ENCODE results near the gene SH3YL1. TPM values are rescaled to one million over a fixed set of nuclear protein-coding genes. Genes with fewer than 3 reads are reported as not detected.

The SH3YL1 gene
- total RNA-seq, 1 experiment from 2014 or later = 28.6 TPM

DNA sequence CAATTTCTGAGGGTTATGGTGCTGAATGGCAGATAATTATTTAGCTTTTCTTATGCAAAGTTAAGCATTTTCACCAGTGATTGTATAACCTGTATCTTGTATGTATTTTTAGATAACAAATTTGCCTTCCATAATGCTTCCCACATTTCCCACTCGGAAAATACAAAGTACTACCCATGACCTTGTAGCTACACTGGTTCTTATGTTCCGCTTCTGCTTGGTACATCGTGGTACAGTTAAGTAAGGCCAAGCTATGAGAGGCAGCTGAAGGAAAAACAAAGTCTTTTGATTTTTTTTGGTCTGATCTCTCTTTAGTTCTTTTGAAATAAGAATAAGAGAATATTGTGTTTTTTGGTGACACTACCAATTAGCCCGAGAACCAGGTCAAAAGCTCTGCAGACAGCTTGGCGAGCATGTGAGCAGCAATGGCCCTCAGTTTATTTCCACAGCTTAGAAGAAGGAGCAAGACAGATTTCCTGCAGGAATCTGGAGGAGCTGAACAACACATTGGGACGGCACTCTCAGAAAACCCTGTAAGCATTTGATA is 26.8 kb downstream of the SH3YL1 start:
- BruUV-seq (replicated peaks) = no TSS peak
- POLR2A ChIA-PET (ENCODE audit: unreplicated experiment) = no interaction called here
- no peak for TF ChIP-seq EZH2 (IDR thresholded peaks at IDR 0.05; ENCODE audit: low read length, unreplicated experiment)
- no peak for TF ChIP-seq EZH2phosphoT487 (IDR thresholded peaks at IDR 0.05; ENCODE audit: borderline replicate concordance, low read length)
- TF ChIP-seq, protein P1, sequence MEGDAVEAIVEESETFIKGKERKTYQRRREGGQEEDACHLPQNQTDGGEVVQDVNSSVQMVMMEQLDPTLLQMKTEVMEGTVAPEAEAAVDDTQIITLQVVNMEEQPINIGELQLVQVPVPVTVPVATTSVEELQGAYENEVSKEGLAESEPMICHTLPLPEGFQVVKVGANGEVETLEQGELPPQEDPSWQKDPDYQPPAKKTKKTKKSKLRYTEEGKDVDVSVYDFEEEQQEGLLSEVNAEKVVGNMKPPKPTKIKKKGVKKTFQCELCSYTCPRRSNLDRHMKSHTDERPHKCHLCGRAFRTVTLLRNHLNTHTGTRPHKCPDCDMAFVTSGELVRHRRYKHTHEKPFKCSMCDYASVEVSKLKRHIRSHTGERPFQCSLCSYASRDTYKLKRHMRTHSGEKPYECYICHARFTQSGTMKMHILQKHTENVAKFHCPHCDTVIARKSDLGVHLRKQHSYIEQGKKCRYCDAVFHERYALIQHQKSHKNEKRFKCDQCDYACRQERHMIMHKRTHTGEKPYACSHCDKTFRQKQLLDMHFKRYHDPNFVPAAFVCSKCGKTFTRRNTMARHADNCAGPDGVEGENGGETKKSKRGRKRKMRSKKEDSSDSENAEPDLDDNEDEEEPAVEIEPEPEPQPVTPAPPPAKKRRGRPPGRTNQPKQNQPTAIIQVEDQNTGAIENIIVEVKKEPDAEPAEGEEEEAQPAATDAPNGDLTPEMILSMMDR (conservative IDR thresholded peaks at IDR 0.05; ENCODE audit: low read depth, low read length) = no peak
- Histone ChIP-seq H3K9ac (ENCODE audit: low read length) (no peak overlapping the region), H3K27ac (ENCODE audit: low read length) (no peak overlapping the region), H3K79me2 (ENCODE audit: low read length) (no peaks in the 10 kb centered on the region), H3K4me2 (ENCODE audit: low read length) (no peak overlapping the region), H3K27me3 (ENCODE audit: low read length) (no peaks in the 10 kb centered on the region), H3K4me3 (ENCODE audit: low read length) (no peak overlapping the region), H3F3A (ENCODE audit: low read length, unreplicated experiment) (no peaks in the 10 kb centered on the region), H3K9me3 (ENCODE audit: low read length) (no peaks in the 10 kb centered on the region), H2AFZ (ENCODE audit: low read length) (no peak overlapping the region), H3K36me3 (ENCODE audit: low read depth, low read length) (no peaks in the 10 kb centered on the region), H3K9me2 (replicated peaks; ENCODE audit: low read length) (no peaks in the 10 kb centered on the region), H3K4me1 (ENCODE audit: insufficient read depth, low read length) (no peaks in the 10 kb centered on the region), H4K20me1 (ENCODE audit: low read length) (no peaks in the 10 kb centered on the region)
- CTCF ChIA-PET = no interaction called here
- intact Hi-C loops (cut with micrococcal nuclease) = no loop called here
- DNase-seq (no peak), ATAC-seq (no peak)

DNA sequence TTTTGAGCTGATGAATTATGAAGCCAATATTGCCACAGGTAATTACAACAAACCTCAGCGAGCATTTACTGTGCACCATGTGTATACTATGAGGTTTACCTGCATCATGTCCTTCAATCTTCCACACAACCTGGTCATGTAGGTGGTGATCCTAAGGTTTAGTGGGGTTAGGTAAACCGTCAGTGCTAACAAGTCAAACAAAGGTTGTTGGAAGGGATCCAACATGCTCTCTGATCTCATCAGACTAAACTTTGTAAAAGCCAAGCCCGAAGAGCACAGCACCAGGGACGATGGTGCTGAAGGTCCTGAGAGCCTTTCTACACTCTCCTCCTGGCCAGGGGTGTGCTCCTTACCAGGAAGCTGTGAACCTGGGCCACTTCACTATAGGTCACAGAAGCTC is 29.4 kb downstream of the SH3YL1 start:
- POLR2A ChIA-PET (ENCODE audit: unreplicated experiment) = no interaction called here
- Histone ChIP-seq H3K4me3 (ENCODE audit: low read length) (no peak overlapping the region), H3K9ac (ENCODE audit: low read length) (no peak overlapping the region), H3K4me1 (ENCODE audit: insufficient read depth, low read length) (no peaks in the 10 kb centered on the region), H3K4me2 (ENCODE audit: low read length) (no peak overlapping the region), H2AFZ (ENCODE audit: low read length) (no peak overlapping the region), H3K79me2 (ENCODE audit: low read length) (no peaks in the 10 kb centered on the region), H3K9me2 (replicated peaks; ENCODE audit: low read length) (no peaks in the 10 kb centered on the region), H3K9me3 (ENCODE audit: low read length) (no peaks in the 10 kb centered on the region), H3K27me3 (ENCODE audit: low read length) (no peaks in the 10 kb centered on the region), H4K20me1 (ENCODE audit: low read length) (no peaks in the 10 kb centered on the region), H3K36me3 (ENCODE audit: low read depth, low read length) (no peaks in the 10 kb centered on the region), H3F3A (ENCODE audit: low read length, unreplicated experiment) (no peaks in the 10 kb centered on the region), H3K27ac (ENCODE audit: low read length) (no peak overlapping the region)
- no peak for TF ChIP-seq EZH2 (IDR thresholded peaks at IDR 0.05; ENCODE audit: low read length, unreplicated experiment)
- no peak for TF ChIP-seq EZH2phosphoT487 (IDR thresholded peaks at IDR 0.05; ENCODE audit: borderline replicate concordance, low read length)
- TF ChIP-seq, protein P1 (conservative IDR thresholded peaks at IDR 0.05; ENCODE audit: low read depth, low read length) = no peak
- no TSS peak for BruUV-seq (replicated peaks)
- intact Hi-C loops (cut with micrococcal nuclease) = no loop called here
- DNase-seq (no peak), ATAC-seq (no peak)
- CTCF ChIA-PET = interaction anchor here (0.6 kb wide), 1 partner anchor 219 kb away, joined by 3 read pairs; no protein-coding TSS in a partner anchor

DNA sequence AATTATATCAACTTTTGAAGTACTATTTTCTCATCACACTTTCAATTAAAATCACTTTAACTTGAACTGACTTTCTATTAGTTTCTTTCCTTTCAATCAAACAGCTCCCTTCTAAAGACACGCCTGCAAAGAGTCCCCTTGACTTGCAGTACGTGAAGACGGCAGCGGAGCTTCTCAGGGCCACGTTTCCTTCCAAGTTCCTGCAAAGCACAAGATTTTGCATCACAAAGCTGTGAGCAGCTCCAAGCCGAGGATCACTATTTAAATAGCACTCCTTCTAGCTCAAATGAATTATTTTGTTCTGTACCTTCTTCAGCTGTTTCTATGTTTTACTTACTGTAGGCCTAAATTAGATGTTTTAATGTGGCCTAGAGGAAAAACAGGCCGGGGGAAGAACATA is 30.8 kb downstream of the SH3YL1 start:
- H3K9me3 ChIP-seq (ENCODE audit: low read length) = no peaks in the 10 kb centered on the region
- no peak overlapping the region for H3K4me2 ChIP-seq (ENCODE audit: low read length)
- no peaks in the 10 kb centered on the region for H3K9me2 ChIP-seq (replicated peaks; ENCODE audit: low read length)
- no peak overlapping the region for H2AFZ ChIP-seq (ENCODE audit: low read length)
- H3K27me3 ChIP-seq (ENCODE audit: low read length) = no peaks in the 10 kb centered on the region
- POLR2A ChIA-PET (ENCODE audit: unreplicated experiment) = no interaction called here
- TF ChIP-seq EZH2phosphoT487 (IDR thresholded peaks at IDR 0.05; ENCODE audit: borderline replicate concordance, low read length) (no peak), EZH2 (IDR thresholded peaks at IDR 0.05; ENCODE audit: low read length, unreplicated experiment) (no peak)
- TF ChIP-seq, protein P1 (conservative IDR thresholded peaks at IDR 0.05; ENCODE audit: low read depth, low read length) = no peak
- no peaks in the 10 kb centered on the region for H4K20me1 ChIP-seq (ENCODE audit: low read length)
- CTCF ChIA-PET = no interaction called here
- no peak overlapping the region for H3K9ac ChIP-seq (ENCODE audit: low read length)
- intact Hi-C loops (cut with micrococcal nuclease) = no loop called here
- DNase-seq (no peak), ATAC-seq (no peak)
- no peaks in the 10 kb centered on the region for H3K79me2 ChIP-seq (ENCODE audit: low read length)
- H3K27ac ChIP-seq (ENCODE audit: low read length) = no peak overlapping the region
- BruUV-seq (replicated peaks) = no TSS peak
- no peak overlapping the region for H3K4me3 ChIP-seq (ENCODE audit: low read length)
- H3F3A ChIP-seq (ENCODE audit: low read length, unreplicated experiment) = no peaks in the 10 kb centered on the region
- no peaks in the 10 kb centered on the region for H3K4me1 ChIP-seq (ENCODE audit: insufficient read depth, low read length)
- no peaks in the 10 kb centered on the region for H3K36me3 ChIP-seq (ENCODE audit: low read depth, low read length)
